ENCODE results near the gene BTRC. TPM values are rescaled to one million over a fixed set of nuclear protein-coding genes. Genes with fewer than 3 reads are reported as not detected.
"Not testable (repeated sequence)": the region's sequence is repeated elsewhere in the genome, so short reads cannot be mapped to it uniquely, and the experiment has no call there.

The BTRC gene
- total RNA-seq, 1 experiment from 2014 or later = 19.4 TPM

- no peaks in the 10 kb centered on the region for H3K27me3 Mint-ChIP-seq (ENCODE audit: insufficient read depth, unreplicated experiment)
- H3K36me3 Mint-ChIP-seq (ENCODE audit: insufficient read depth, unreplicated experiment) = peaks cover 13% of the 10 kb centered on the region
- DNase-seq (ENCODE audit: unreplicated experiment) = no peak
- H3K4me3 Mint-ChIP-seq (ENCODE audit: unreplicated experiment) = no peak overlapping the region
- TF ChIP-seq CTCF (IDR thresholded peaks at IDR 0.05; ENCODE audit: unreplicated experiment) = no peak
- H3K4me1 Mint-ChIP-seq (ENCODE audit: insufficient read depth, unreplicated experiment) = no peaks in the 10 kb centered on the region
- H3K27ac Mint-ChIP-seq (ENCODE audit: low read depth, unreplicated experiment) = no peak overlapping the region
- CTCF ChIA-PET = interaction anchor here (1.2 kb wide), 1 partner anchor 114 kb away, joined by 6 read pairs; no protein-coding TSS in a partner anchor
- BruUV-seq (replicated peaks) = no TSS peak
- intact Hi-C loops (cut with micrococcal nuclease) = no loop called here
- POLR2A ChIA-PET = interaction anchor here (0.6 to 2.2 kb wide), 3 partner anchors 19 to 32 kb away, joined by 3 to 7 read pairs (median 4); no protein-coding TSS in a partner anchor
- no peaks in the 10 kb centered on the region for H3K9me3 Mint-ChIP-seq (ENCODE audit: unreplicated experiment)
Measured at GRCh38 chr10:101386659-101387259, 32.8 kb downstream of the BTRC start.

- ChIA-PET CTCF (interaction anchor here (1.0 to 1.5 kb wide), 3 partner anchors 9 to 175 kb away, joined by 3 to 5 read pairs (median 5); no protein-coding TSS in a partner anchor), POLR2A (interaction anchor here (1.2 to 2.2 kb wide), 2 partner anchors 9 to 21 kb away, joined by 5 to 7 read pairs; no protein-coding TSS in a partner anchor)
- TF ChIP-seq CTCF (IDR thresholded peaks at IDR 0.05; ENCODE audit: unreplicated experiment) = no peak
- BruUV-seq (replicated peaks) = no TSS peak
- Mint-ChIP-seq H3K27me3 (ENCODE audit: insufficient read depth, unreplicated experiment) (no peaks in the 10 kb centered on the region), H3K9me3 (ENCODE audit: unreplicated experiment) (no peaks in the 10 kb centered on the region), H3K4me3 (ENCODE audit: unreplicated experiment) (no peak overlapping the region), H3K36me3 (ENCODE audit: insufficient read depth, unreplicated experiment) (peaks cover 13% of the 10 kb centered on the region), H3K4me1 (ENCODE audit: insufficient read depth, unreplicated experiment) (no peaks in the 10 kb centered on the region), H3K27ac (ENCODE audit: low read depth, unreplicated experiment) (no peak overlapping the region)
- no peak for DNase-seq (ENCODE audit: unreplicated experiment)
- intact Hi-C loops (cut with micrococcal nuclease) = no loop called here
Measured at GRCh38 chr10:101388676-101389276, 34.8 kb downstream of the BTRC start.

DNA sequence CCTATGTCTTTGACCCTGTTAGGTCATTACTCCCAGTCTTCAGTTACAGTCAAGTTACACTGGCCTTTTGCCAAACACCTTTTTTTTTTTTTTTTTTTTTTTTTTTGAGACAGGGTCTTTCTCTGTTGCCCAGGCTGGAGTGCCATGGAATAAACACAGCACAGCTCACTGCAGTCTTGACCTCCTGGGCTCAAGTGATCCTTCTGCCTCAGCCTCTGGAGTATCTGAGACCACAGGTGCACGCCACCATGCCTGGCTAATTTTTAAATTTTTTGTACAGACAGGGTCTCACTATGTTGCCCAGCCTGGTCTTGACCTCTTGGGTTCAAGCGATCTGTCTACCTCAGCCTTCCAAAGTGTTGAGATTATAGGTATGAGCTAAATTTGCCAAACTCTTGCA, 35.6 kb downstream of the BTRC start:
- H3K9me3 Mint-ChIP-seq (ENCODE audit: unreplicated experiment); intact Hi-C loops (cut with micrococcal nuclease); H3K4me1 Mint-ChIP-seq (ENCODE audit: insufficient read depth, unreplicated experiment); H3K4me3 Mint-ChIP-seq (ENCODE audit: unreplicated experiment); BruUV-seq (replicated peaks); DNase-seq (ENCODE audit: unreplicated experiment); H3K27me3 Mint-ChIP-seq (ENCODE audit: insufficient read depth, unreplicated experiment); H3K27ac Mint-ChIP-seq (ENCODE audit: low read depth, unreplicated experiment): not testable (repeated sequence)
- POLR2A ChIA-PET = interaction anchor here (0.6 to 1.1 kb wide), 2 partner anchors 22 kb away, joined by 3 read pairs; no protein-coding TSS in a partner anchor
- peaks cover 13% of the 10 kb centered on the region for H3K36me3 Mint-ChIP-seq (ENCODE audit: insufficient read depth, unreplicated experiment)
- CTCF ChIA-PET = interaction anchor here (1.0 to 1.5 kb wide), 2 partner anchors 77 to 176 kb away, joined by 3 to 5 read pairs; no protein-coding TSS in a partner anchor

GRCh38 chr10:101389986-101390531, 36.1 kb downstream of the BTRC start:
- H3K36me3 Mint-ChIP-seq (ENCODE audit: insufficient read depth, unreplicated experiment) = peaks cover 13% of the 10 kb centered on the region
- no TSS peak for BruUV-seq (replicated peaks)

More at GRCh38 chr10:101389986-101390531, 36.1 kb downstream of the BTRC start:
- intact Hi-C loops (cut with micrococcal nuclease) = no loop called here
- Mint-ChIP-seq H3K9me3 (ENCODE audit: unreplicated experiment) (no peaks in the 10 kb centered on the region), H3K4me3 (ENCODE audit: unreplicated experiment) (no peak overlapping the region), H3K27me3 (ENCODE audit: insufficient read depth, unreplicated experiment) (no peaks in the 10 kb centered on the region), H3K27ac (ENCODE audit: low read depth, unreplicated experiment) (no peak overlapping the region), H3K4me1 (ENCODE audit: insufficient read depth, unreplicated experiment) (no peaks in the 10 kb centered on the region)
- TF ChIP-seq CTCF (IDR thresholded peaks at IDR 0.05; ENCODE audit: unreplicated experiment) = no peak
- no peak for DNase-seq (ENCODE audit: unreplicated experiment)
- CTCF ChIA-PET = interaction anchor here (0.8 to 1.5 kb wide), 3 partner anchors 9 to 77 kb away, joined by 3 to 5 read pairs (median 3); no protein-coding TSS in a partner anchor
- POLR2A ChIA-PET = interaction anchor here (0.6 to 1.1 kb wide), 2 partner anchors 22 to 23 kb away, joined by 3 read pairs; no protein-coding TSS in a partner anchor
